HepG2 (cell line): ENCODE results near the gene ARL5B. TPM values are rescaled to one million over a fixed set of nuclear protein-coding genes. Genes with fewer than 3 reads are reported as not detected.

Experiments
- ATAC-seq: fragments of 200-7000 bp; cut with Tn5 transposase; 3 replicates; pipeline ENCODE4 v1.9.1; 2020; ENCODE audit warnings: mild to moderate bottlenecking, moderate library complexity
- Bru-seq: library from RNA; stranded (reverse); fragments of 400-500 nt; gene quantifications from one replicate; lab custom pipeline; 2021; lab: Mats Ljungman, UMichigan
- BruChase-seq, 2 experiments: library from RNA; stranded (reverse); fragments of 400-500 nt; gene quantifications; one replicate each; lab custom pipeline; 2021; lab: Mats Ljungman, UMichigan
- BruUV-seq: library from RNA; stranded (reverse); fragments of 400-500 nt; replicated peaks from 2 replicates; lab custom pipeline; 2021; lab: Mats Ljungman, UMichigan
- CTCF ChIA-PET: fragments of 300-600 bp; formaldehyde crosslinking; extraction: SDS; loops from one replicate; lab custom pipeline; 2021; ENCODE audit warnings: low total read pairs, inconsistent platforms, low intra/inter-chr PET ratio; lab: Yijun Ruan, JAX
- POLR2A ChIA-PET: fragments of 350-600 bp; sonication (Branson Sonifier 250); formaldehyde crosslinking; loops from one replicate; lab custom pipeline; 2020; ENCODE audit warnings: antibody characterized with exemption, inconsistent platforms; lab: Yijun Ruan, JAX
- DNase-seq: peaks from one replicate; pipeline ENCODE4 v3.0.0-alpha.2; 2015; ENCODE audit warnings: low spot score
- FAIRE-seq: peaks from 3 replicates; lab custom pipeline; 2011; peaks lifted over from hg19 to GRCh38; lab: Jason Lieb, UNC
- H2AFZ ChIP-seq: one replicate; pipeline ENCODE4 v1.6.1; 2011; ENCODE audit warnings: low read length, inconsistent platforms
- H3K27ac ChIP-seq: fragments of 300-600 bp; 3 replicates; pipeline ENCODE4 v1.8.0; 2011; ENCODE audit warnings: mixed run types, mild to moderate bottlenecking, mixed read lengths, low read length, inconsistent platforms; ENCODE audit not compliant: insufficient read depth; ENCODE audit errors: extremely low read length
- H3K27me3 ChIP-seq, 2 experiments: fragments of 200-600 bp in 1 of 2; 2 replicates in 1 of 2; 3 replicates in 1 of 2; pipeline versions ENCODE4 v1.6.0 to v1.8.0; 2011; ENCODE audit warnings: low read length in 2 of 2, mild to moderate bottlenecking in 2 of 2, moderate library complexity in 2 of 2, inconsistent platforms in 1 of 2; ENCODE audit not compliant: insufficient read depth in 2 of 2, control insufficient read depth in 1 of 2
- H3K36me3 ChIP-seq, 2 experiments: fragments of 200-600 bp in 1 of 2; replicated peaks in 1 of 2; 2 replicates in 1 of 2; 3 replicates in 1 of 2; pipeline versions ENCODE4 v1.5.1 to v1.8.0; 2011; ENCODE audit warnings: low read length in 2 of 2, inconsistent platforms in 1 of 2; ENCODE audit not compliant: insufficient read depth in 2 of 2, control insufficient read depth in 1 of 2
- H3K4me1 ChIP-seq: 2 replicates; pipeline ENCODE4 v1.5.1; 2012; ENCODE audit warnings: low read length, inconsistent platforms; ENCODE audit not compliant: insufficient read depth
- H3K4me2 ChIP-seq: 2 replicates; pipeline ENCODE4 v1.6.0; 2011; ENCODE audit warnings: low read depth, low read length, inconsistent platforms
- H3K4me3 ChIP-seq, 3 experiments: fragments of 200-600 bp in 1 of 3; sonication (generic), shearing (Covaris generic) in 1 of 3; replicated peaks in 1 of 3; 2 replicates each; pipeline ENCODE4 v1.5.1; 2011 to 2016; ENCODE audit warnings: low read length in 3 of 3, inconsistent platforms in 2 of 3, low read depth in 2 of 3, mild to moderate bottlenecking in 2 of 3, control low read depth in 1 of 3, mixed read lengths in 1 of 3; ENCODE audit not compliant: insufficient read depth in 1 of 3
- H3K79me2 ChIP-seq: one replicate; pipeline ENCODE4 v1.6.1; 2011; ENCODE audit warnings: low read length, inconsistent platforms; ENCODE audit not compliant: insufficient read depth
- H3K9ac ChIP-seq: 2 replicates; pipeline ENCODE4 v1.6.0; 2011; ENCODE audit warnings: mild to moderate bottlenecking, low read depth, low read length, inconsistent platforms; ENCODE audit not compliant: insufficient read depth
- H3K9me3 ChIP-seq: 2 replicates; pipeline ENCODE4 v1.5.1; 2012; ENCODE audit warnings: mild to moderate bottlenecking, low read length
- H4K20me1 ChIP-seq: 2 replicates; pipeline ENCODE4 v1.6.0; 2011; ENCODE audit warnings: inconsistent platforms, mild to moderate bottlenecking, low read length, moderate library complexity; ENCODE audit not compliant: insufficient read depth
- BCL6 ChIP-seq: IDR thresholded peaks from 2 replicates; pipeline ENCODE4 v1.6.1; 2016; ENCODE audit warnings: missing genetic modification reagents, missing compliant biosample characterization
- CENPT ChIP-seq: sonication (generic); formaldehyde crosslinking; IDR thresholded peaks from 2 replicates; pipeline ENCODE4 v1.8.0; 2022; ENCODE audit warnings: low read depth, mild to moderate bottlenecking, moderate library complexity, missing genetic modification reagents
- CTCF ChIP-seq: sonication (generic); formaldehyde crosslinking; IDR thresholded peaks from 2 replicates; pipeline ENCODE4 v1.5.0; 2020; ENCODE audit warnings: mild to moderate bottlenecking, missing genetic modification reagents, moderate library complexity
- HNRNPLL ChIP-seq: fragments of 200-400 bp; formaldehyde crosslinking; IDR thresholded peaks from 2 replicates; pipeline ENCODE4 v1.6.1; 2017; ENCODE audit warnings: mild to moderate bottlenecking, low read depth, low read length; ENCODE audit not compliant: poor library complexity, severe bottlenecking
- IKZF5 ChIP-seq: IDR thresholded peaks from 2 replicates; pipeline ENCODE4 v1.6.1; 2018; ENCODE audit warnings: missing genetic modification reagents, mild to moderate bottlenecking, missing compliant biosample characterization
- MBD4 ChIP-seq: IDR thresholded peaks from 2 replicates; pipeline ENCODE4 v1.6.1; 2012; ENCODE audit warnings: low read length, inconsistent platforms, borderline replicate concordance
- ZFY ChIP-seq: sonication (generic); formaldehyde crosslinking; IDR thresholded peaks from 2 replicates; pipeline ENCODE4 v1.4.0; 2020; ENCODE audit warnings: missing genetic modification reagents
- ZNF451 ChIP-seq: sonication (generic); formaldehyde crosslinking; IDR thresholded peaks from 2 replicates; pipeline ENCODE4 v1.5.0; 2020; ENCODE audit warnings: mild to moderate bottlenecking, missing genetic modification reagents
- ZNF577 ChIP-seq: sonication (generic); formaldehyde crosslinking; IDR thresholded peaks from 2 replicates; pipeline ENCODE4 v1.4.0; 2020; ENCODE audit warnings: mild to moderate bottlenecking, low read depth, missing genetic modification reagents, borderline replicate concordance
- ZNF619 ChIP-seq: sonication (generic); formaldehyde crosslinking; IDR thresholded peaks from 2 replicates; pipeline ENCODE4 v1.4.0; 2020; ENCODE audit warnings: mild to moderate bottlenecking, missing genetic modification reagents
- ZSCAN21 ChIP-seq: sonication (generic); formaldehyde crosslinking; IDR thresholded peaks from 2 replicates; pipeline ENCODE4 v1.8.0; 2022; ENCODE audit warnings: mild to moderate bottlenecking, missing genetic modification reagents, moderate library complexity, borderline replicate concordance
- WGBS: methylation state at CpG from one replicate; pipeline ENCODE4 v1.1.6; 2017; ENCODE audit warnings: low lambda C conversion rate; 5-methylcytosine and 5-hydroxymethylcytosine counted together
- in situ Hi-C: cut with HindIII; loops from 2 replicates; pipeline ENCODE4 v1.10.0; 2017; ENCODE audit warnings: low pct_unique_long_range_greater_than_20kb; ENCODE audit not compliant: extremely low pct_ligation_motif_present
- intact Hi-C: fragments of 100-400 bp; cut with micrococcal nuclease; formaldehyde crosslinking; loops from one replicate; pipeline ENCODE4 v1.10.0; 2022; ENCODE audit not compliant: unreplicated experiment
- long read RNA-seq, 2 experiments: library from RNA in 1 of 2; library from polyadenylated mRNA in 1 of 2; stranded (forward) in 1 of 2; unstranded in 1 of 2; transcript quantifications; one replicate each; pipeline ENCODE4 v2.0.0, GENCODE V29; 2019 to 2022
- polyA minus RNA-seq, 3 experiments: library from RNA; depleted of rRNA, polyadenylated mRNA; stranded (reverse); fragments of >200 nt; gene quantifications; 2 replicates each; pipeline ENCODE4 v1.2.3, GENCODE V29; 2011; ENCODE audit warnings: low replicate concordance in 1 of 3
- polyA plus RNA-seq, 8 experiments: library from polyadenylated mRNA; depleted of rRNA in 3 of 8; stranded (reverse) in 7 of 8; unstranded in 1 of 8; fragments of >200 nt; fragmentation: Illumina TruSeq in 4 of 8; extraction: Trizol in 4 of 8; gene quantifications; 2 replicates each; pipeline versions ENCODE4 v1.2.1 to v1.2.3, GENCODE V29; 2011 to 2016; ENCODE audit warnings: low read depth in 4 of 8, missing spikeins in 1 of 8, mixed read lengths in 1 of 8; ENCODE audit not compliant: insufficient read depth in 1 of 8
- total RNA-seq, 5 experiments: library from RNA; depleted of rRNA; stranded (reverse); fragments of >200 nt; fragmentation: Illumina TruSeq; extraction: Trizol; gene quantifications; 2 replicates each; pipeline ENCODE4 v1.2.3, GENCODE V29; 2016; ENCODE audit warnings: low read depth in 1 of 5

Gene ARL5B
- total RNA-seq (2016; rRNA removed; fragmentation: Illumina TruSeq; extraction: Trizol) (32.7 and 50.9 TPM in 2 replicates), polyA plus RNA-seq (2011; rRNA removed) (19.4 and 26.6 TPM in 2 replicates), polyA minus RNA-seq (2011; rRNA and poly(A)+ RNA removed; ENCODE audit: low replicate concordance) (3.5 and 13.6 TPM in 2 replicates), Bru-seq, nascent RNA (percentile 97 among the genes with signal in this experiment), BruChase-seq, experiment 1, labeled RNA remaining after a 6-hour chase (percentile 99 among the genes with signal in this experiment), BruChase-seq, experiment 2, labeled RNA remaining after a 2-hour chase (percentile 99 among the genes with signal in this experiment)
- 1.9 and 2.0 TPM in 2 replicates for total RNA-seq (2016; cell fraction: cytosol; rRNA removed; fragmentation: Illumina TruSeq; extraction: Trizol; ENCODE audit: low read depth)
- total RNA-seq (2016; cell fraction: insoluble cytoplasmic fraction; rRNA removed; fragmentation: Illumina TruSeq; extraction: Trizol), result 33.2 and 47.1 TPM in 2 replicates
- 13.2 and 15.1 TPM in 2 replicates for total RNA-seq (2016; cell fraction: membrane; rRNA removed; fragmentation: Illumina TruSeq; extraction: Trizol)
- 46.9 and 47.2 TPM in 2 replicates for total RNA-seq (2016; cell fraction: nucleus; rRNA removed; fragmentation: Illumina TruSeq; extraction: Trizol)
- polyA plus RNA-seq (2011; cell fraction: cytosol; rRNA removed), result 6.7 and 13.3 TPM in 2 replicates
- 19.4 and 23.3 TPM in 2 replicates for polyA plus RNA-seq (2011; cell fraction: nucleus; rRNA removed)
- 27.3 and 31.3 TPM in 2 replicates for polyA plus RNA-seq (2012)
- polyA plus RNA-seq (2016; cell fraction: cytosol; fragmentation: Illumina TruSeq; extraction: Trizol; ENCODE audit: low read depth), result 1.0 and 1.2 TPM in 2 replicates
- polyA plus RNA-seq (2016; cell fraction: insoluble cytoplasmic fraction; fragmentation: Illumina TruSeq; extraction: Trizol; ENCODE audit: low read depth), result 37.4 and 42.1 TPM in 2 replicates
- polyA plus RNA-seq (2016; cell fraction: membrane; fragmentation: Illumina TruSeq; extraction: Trizol; ENCODE audit: low read depth), result 5.2 and 5.9 TPM in 2 replicates
- polyA plus RNA-seq (2016; cell fraction: nucleus; fragmentation: Illumina TruSeq; extraction: Trizol; ENCODE audit: insufficient read depth, low read depth), result 48.6 and 49.3 TPM in 2 replicates
- 39.7 and 46.7 TPM in 2 replicates for polyA minus RNA-seq (2011; cell fraction: cytosol; rRNA and poly(A)+ RNA removed)
- polyA minus RNA-seq (2011; cell fraction: nucleus; rRNA and poly(A)+ RNA removed), result 68.9 and 74.0 TPM in 2 replicates
- long read RNA-seq, experiment 1, full-length matches to known transcripts, result 9 of 9 reads
- long read RNA-seq, experiment 1, partial matches to known transcripts, result 0 of 9 reads
- long read RNA-seq, experiment 1, other reads (novel, unspliced or antisense), result 0 of 9 reads
- long read RNA-seq, experiment 2, full-length matches to known transcripts, result 3 of 68 reads
- long read RNA-seq, experiment 2, partial matches to known transcripts, result 0 of 68 reads
- long read RNA-seq, experiment 2, other reads (novel, unspliced or antisense), result 65 of 68 reads

- peaks cover 31% of the 10 kb centered on the region for H3K4me1 ChIP-seq
- BruUV-seq, result no TSS peak
- CTCF ChIA-PET, result no interaction called here
- H3K4me2 ChIP-seq, result peak within 1 kb of the TSS; percentile 86
- peak; percentile 97 for ATAC-seq
- H3K4me3 ChIP-seq, result peak within 1 kb of the TSS; percentile 90 to 96 (median 92)
- under 1% methylated on average over 34 of the region's 72 CpGs for WGBS
- H3K27me3 ChIP-seq, result no peaks in the 10 kb centered on the region; a peak in 1 of 5 replicates
- H3K79me2 ChIP-seq, result peaks cover 57% of the 10 kb centered on the region
- in situ Hi-C loops, result loop anchor here (25.0 kb wide), 1 partner anchor 997 kb away; no protein-coding TSS in a partner anchor
- peak within 1 kb of the TSS; percentile 99 for H3K9ac ChIP-seq
- peak within 1 kb of the TSS; percentile 100 for H3K27ac ChIP-seq
- POLR2A ChIA-PET, result interaction anchor here (0.7 to 2.7 kb wide), 15 partner anchors 9 to 1016 kb away, joined by 3 to 21 read pairs (median 5); partner anchors contain the start of gene STAM
- peak; percentile 95 for DNase-seq
- H3K36me3 ChIP-seq, result peaks cover 0 to 7% of the 10 kb centered on the region in 2 experiments; a peak in 1 of 5 replicates
- H4K20me1 ChIP-seq, result peaks cover 33% of the 10 kb centered on the region
- H3K9me3 ChIP-seq, result no peaks in the 10 kb centered on the region
- peak; percentile 81 for FAIRE-seq
- peak within 1 kb of the TSS; percentile 35 for H2AFZ ChIP-seq
- intact Hi-C loops, result loop anchor here (1.0 to 10.0 kb wide), 3 partner anchors 49 to 984 kb away; no protein-coding TSS in a partner anchor
- no peak for TF ChIP-seq ZNF577 (CRISPR knock-in tag)
- TF ChIP-seq CENPT, result no peak
- no peak; the same call in 1 of the 2 replicates for TF ChIP-seq CTCF (CRISPR knock-in tag)
- TF ChIP-seq MBD4, result no peak
- TF ChIP-seq ZNF451 (CRISPR knock-in tag), result no peak
- TF ChIP-seq ZNF619 (CRISPR knock-in tag), result peak; percentile 23; the same call in 1 of the 2 replicates
- TF ChIP-seq IKZF5 (CRISPR knock-in tag), result peak; percentile 63
- TF ChIP-seq BCL6 (CRISPR knock-in tag), result peak; percentile 57
- TF ChIP-seq HNRNPLL, result peak; percentile 88
- peak; percentile 17; the same call in 1 of the 2 replicates for TF ChIP-seq ZSCAN21 (CRISPR knock-in tag)
- TF ChIP-seq ZFY (CRISPR knock-in tag), result peak; percentile 95
Measured at GRCh38 chr10:18659125-18659818, at the start of gene ARL5B. ARL5B (plus strand) TSS chr10:18659431; CDS start chr10:18659638, 207 bp downstream.
